MCF 10A (cell line): Measurements from ENCODE around the gene TIMM21. TPM values are rescaled to one million over a fixed set of nuclear protein-coding genes. Genes with fewer than 3 reads are reported as not detected.

ENCODE experiments used
- BruUV-seq: library from RNA; stranded (reverse); fragments of 400-500 nt; replicated peaks from 2 replicates; lab custom pipeline; 2021; lab: Mats Ljungman, UMichigan
- CTCF ChIA-PET: fragments of 300-600 bp; sonication (Branson Sonifier 250); formaldehyde crosslinking; extraction: SDS; loops from one replicate; lab custom pipeline; 2021; ENCODE audit warnings: antibody characterized with exemption, inconsistent platforms; lab: Yijun Ruan, JAX
- POLR2A ChIA-PET: fragments of 300-600, 350-650 bp; sonication (Branson Sonifier 250); formaldehyde crosslinking; extraction: SDS; loops from one replicate; lab custom pipeline; 2020; ENCODE audit warnings: antibody characterized with exemption, inconsistent platforms; lab: Yijun Ruan, JAX
- DNase-seq: peaks from one replicate; pipeline ENCODE4 v3.0.0-alpha.2; 2018; ENCODE audit not compliant: unreplicated experiment
- H3K27ac Mint-ChIP-seq: one replicate; pipeline ENCODE4 v1.8.0; 2022; ENCODE audit warnings: mild to moderate bottlenecking, low read depth, mixed read lengths; ENCODE audit not compliant: unreplicated experiment
- H3K27me3 Mint-ChIP-seq: one replicate; pipeline ENCODE4 v1.8.0; 2022; ENCODE audit warnings: mixed read lengths; ENCODE audit not compliant: insufficient read depth, unreplicated experiment
- H3K36me3 Mint-ChIP-seq: one replicate; pipeline ENCODE4 v1.8.0; 2022; ENCODE audit warnings: mild to moderate bottlenecking, moderate library complexity, mixed read lengths; ENCODE audit not compliant: insufficient read depth, unreplicated experiment
- H3K4me1 Mint-ChIP-seq: one replicate; pipeline ENCODE4 v1.8.0; 2022; ENCODE audit warnings: mixed read lengths; ENCODE audit not compliant: insufficient read depth, unreplicated experiment
- H3K4me3 Mint-ChIP-seq: one replicate; pipeline ENCODE4 v1.8.0; 2022; ENCODE audit warnings: mild to moderate bottlenecking, moderate library complexity, mixed read lengths; ENCODE audit not compliant: unreplicated experiment
- H3K9me3 Mint-ChIP-seq: one replicate; pipeline ENCODE4 v1.8.0; 2022; ENCODE audit warnings: mixed read lengths; ENCODE audit not compliant: unreplicated experiment
- CTCF ChIP-seq: fragments of 200-600 bp; IDR thresholded peaks from one replicate; pipeline ENCODE4 v1.8.0; 2022; ENCODE audit warnings: antibody characterized with exemption, mild to moderate bottlenecking; ENCODE audit not compliant: unreplicated experiment
- intact Hi-C: fragments of 100-400 bp; cut with micrococcal nuclease; formaldehyde crosslinking; loops from 2 replicates; pipeline ENCODE4 v1.14.1; 2022
- total RNA-seq: library from RNA; stranded (reverse); gene quantifications from 2 replicates; pipeline ENCODE4 v1.2.3, GENCODE V29; 2022

TIMM21 gene
- total RNA-seq, 1 experiment from 2014 or later: 33.4 TPM

- POLR2A ChIA-PET: interaction anchor here (0.5 to 1.3 kb wide), 3 partner anchors 10 to 333 kb away, joined by 3 to 4 read pairs (median 4); no protein-coding TSS in a partner anchor
- no peak for TF ChIP-seq CTCF
- Mint-ChIP-seq H3K4me3 (no peak overlapping the region), H3K4me1 (no peaks in the 10 kb centered on the region), H3K36me3 (peaks cover 26% of the 10 kb centered on the region), H3K27ac (no peak overlapping the region), H3K27me3 (peaks cover 11% of the 10 kb centered on the region), H3K9me3 (no peaks in the 10 kb centered on the region)
- BruUV-seq: no TSS peak
- intact Hi-C loops: no loop called here
- no peak for DNase-seq
- CTCF ChIA-PET: no interaction called here
Measured at GRCh38 chr18:74163019-74163660, 14.8 kb downstream of the TIMM21 start.

- Mint-ChIP-seq H3K4me1 (no peaks in the 10 kb centered on the region), H3K27ac (no peak overlapping the region)
- intact Hi-C loops: no loop called here
Measured at GRCh38 chr18:74166386-74166785, 18.1 kb downstream of the TIMM21 start.

DNA sequence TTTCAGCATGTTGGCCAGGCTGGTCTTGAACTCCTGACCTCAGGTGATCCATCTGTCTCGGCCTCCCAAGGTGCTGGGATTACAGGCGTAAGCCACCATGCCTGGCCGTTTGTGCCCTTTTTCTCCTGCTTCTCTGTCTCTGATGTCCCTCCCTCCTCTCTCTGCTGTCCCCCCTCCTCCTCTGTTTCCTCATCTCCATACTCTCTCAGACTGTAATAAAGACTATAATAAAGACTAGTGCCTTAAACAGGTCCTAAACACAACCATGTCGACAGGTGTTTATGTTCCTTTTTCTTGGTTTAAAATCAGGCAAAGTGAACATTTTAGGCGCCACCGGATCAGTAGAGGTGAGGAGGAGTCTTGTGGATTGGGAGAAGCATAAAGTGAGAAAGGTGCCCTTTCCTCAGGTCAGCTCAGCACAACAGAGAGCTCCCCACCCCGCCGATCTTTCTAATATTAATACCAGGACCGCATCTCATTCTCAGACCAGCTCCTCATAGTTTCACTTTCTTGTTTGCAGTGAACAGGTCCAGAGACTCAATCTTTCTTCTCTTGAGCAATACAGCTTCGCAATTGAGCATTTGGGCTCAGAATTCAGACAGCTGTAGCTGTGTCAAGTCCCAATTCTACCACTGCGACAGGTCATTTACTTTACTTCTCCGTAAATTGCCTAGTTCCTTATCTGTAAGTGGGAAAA, 23.7 kb downstream of the TIMM21 start:
- no peak for DNase-seq
- H3K9me3 Mint-ChIP-seq: no peaks in the 10 kb centered on the region
- no TSS peak for BruUV-seq
- no peak overlapping the region for H3K27ac Mint-ChIP-seq
- peaks cover 77% of the 10 kb centered on the region for H3K27me3 Mint-ChIP-seq
- intact Hi-C loops: no loop called here
- peaks cover 7% of the 10 kb centered on the region for H3K4me1 Mint-ChIP-seq
- CTCF ChIA-PET: no interaction called here
- TF ChIP-seq CTCF: no peak
- POLR2A ChIA-PET: no interaction called here
- no peak overlapping the region for H3K4me3 Mint-ChIP-seq
- no peaks in the 10 kb centered on the region for H3K36me3 Mint-ChIP-seq

More at GRCh38 chr18:74166386-74166785, 18.1 kb downstream of the TIMM21 start:
- no peak overlapping the region for H3K4me3 Mint-ChIP-seq
- peaks cover 38% of the 10 kb centered on the region for H3K27me3 Mint-ChIP-seq
- BruUV-seq: no TSS peak
- no peaks in the 10 kb centered on the region for H3K36me3 Mint-ChIP-seq
- ChIA-PET POLR2A (no interaction called here), CTCF (interaction anchor here (0.6 to 2.3 kb wide), 2 partner anchors 13 to 31 kb away, joined by 4 to 9 read pairs; no protein-coding TSS in a partner anchor)
- H3K9me3 Mint-ChIP-seq: no peaks in the 10 kb centered on the region
- no peak for DNase-seq
- TF ChIP-seq CTCF: no peak

DNA sequence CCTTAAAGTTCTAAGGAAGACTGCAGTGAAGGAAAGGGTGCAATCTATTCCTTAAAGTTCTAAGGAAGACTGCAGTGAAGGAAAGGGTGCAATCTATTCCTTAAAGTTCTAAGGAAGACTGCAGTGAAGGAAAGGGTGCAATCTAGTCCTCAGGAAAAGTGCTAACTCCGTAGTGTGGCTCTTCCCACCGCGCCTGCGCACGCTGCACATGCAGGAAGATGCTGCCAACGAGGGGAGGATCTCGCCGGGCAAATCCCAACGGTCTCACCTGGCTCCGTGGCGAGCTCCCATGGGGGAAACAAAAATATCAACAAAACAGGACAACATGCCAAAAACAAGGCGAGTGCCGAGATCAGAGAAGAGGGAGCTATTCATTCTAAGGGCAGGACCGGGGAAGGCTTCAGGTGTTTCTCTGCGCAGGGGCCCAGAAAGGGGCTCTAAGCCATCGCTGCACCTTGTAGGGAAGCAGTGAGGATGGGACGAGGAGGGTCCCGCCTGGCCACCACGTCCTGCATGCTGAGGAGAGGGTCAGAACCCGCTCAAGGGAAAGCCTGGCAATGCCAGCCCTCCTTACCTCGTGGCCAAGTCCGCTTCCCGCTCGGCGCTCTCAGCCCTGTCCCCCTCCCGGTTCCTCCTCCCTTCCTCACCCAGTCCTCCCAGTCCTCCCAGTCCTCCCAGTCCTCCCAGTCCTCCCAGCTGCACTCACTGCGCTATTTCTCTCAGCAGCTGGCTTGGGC, 24.5 kb downstream of the TIMM21 start:
- ChIA-PET CTCF (no interaction called here), POLR2A (no interaction called here)
- intact Hi-C loops: no loop called here
- Mint-ChIP-seq H3K27me3 (peaks cover 77% of the 10 kb centered on the region), H3K4me1 (peaks cover 7% of the 10 kb centered on the region), H3K9me3 (no peaks in the 10 kb centered on the region), H3K36me3 (no peaks in the 10 kb centered on the region), H3K4me3 (no peak overlapping the region), H3K27ac (no peak overlapping the region)
- DNase-seq: no peak
- TF ChIP-seq CTCF: no peak
- no TSS peak for BruUV-seq
